ENCODE data around the gene ARRDC3.
"Not testable (repeated sequence)": the region's sequence is repeated elsewhere in the genome, so short reads cannot be mapped to it uniquely, and the experiment has no call there.

ARRDC3 gene

GRCh38 chr5:91357012-91357634, 26.0 kb downstream of the ARRDC3 start:
- DNase-seq (ENCODE audit: low spot score): no peak
- in situ Hi-C loops (cut with MboI; ENCODE audit: low sequenced_read_pairs, unreplicated experiment): no loop called here
- TF ChIP-seq, protein P1, sequence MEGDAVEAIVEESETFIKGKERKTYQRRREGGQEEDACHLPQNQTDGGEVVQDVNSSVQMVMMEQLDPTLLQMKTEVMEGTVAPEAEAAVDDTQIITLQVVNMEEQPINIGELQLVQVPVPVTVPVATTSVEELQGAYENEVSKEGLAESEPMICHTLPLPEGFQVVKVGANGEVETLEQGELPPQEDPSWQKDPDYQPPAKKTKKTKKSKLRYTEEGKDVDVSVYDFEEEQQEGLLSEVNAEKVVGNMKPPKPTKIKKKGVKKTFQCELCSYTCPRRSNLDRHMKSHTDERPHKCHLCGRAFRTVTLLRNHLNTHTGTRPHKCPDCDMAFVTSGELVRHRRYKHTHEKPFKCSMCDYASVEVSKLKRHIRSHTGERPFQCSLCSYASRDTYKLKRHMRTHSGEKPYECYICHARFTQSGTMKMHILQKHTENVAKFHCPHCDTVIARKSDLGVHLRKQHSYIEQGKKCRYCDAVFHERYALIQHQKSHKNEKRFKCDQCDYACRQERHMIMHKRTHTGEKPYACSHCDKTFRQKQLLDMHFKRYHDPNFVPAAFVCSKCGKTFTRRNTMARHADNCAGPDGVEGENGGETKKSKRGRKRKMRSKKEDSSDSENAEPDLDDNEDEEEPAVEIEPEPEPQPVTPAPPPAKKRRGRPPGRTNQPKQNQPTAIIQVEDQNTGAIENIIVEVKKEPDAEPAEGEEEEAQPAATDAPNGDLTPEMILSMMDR (IDR thresholded peaks at IDR 0.05; ENCODE audit: borderline replicate concordance, control extremely low read depth, extremely low read depth, insufficient read depth, missing control alignments): no peak

GRCh38 chr5:91354867-91355266, 28.2 kb downstream of the ARRDC3 start:
- in situ Hi-C loops (cut with MboI; ENCODE audit: low sequenced_read_pairs, unreplicated experiment): not testable (repeated sequence)

DNA sequence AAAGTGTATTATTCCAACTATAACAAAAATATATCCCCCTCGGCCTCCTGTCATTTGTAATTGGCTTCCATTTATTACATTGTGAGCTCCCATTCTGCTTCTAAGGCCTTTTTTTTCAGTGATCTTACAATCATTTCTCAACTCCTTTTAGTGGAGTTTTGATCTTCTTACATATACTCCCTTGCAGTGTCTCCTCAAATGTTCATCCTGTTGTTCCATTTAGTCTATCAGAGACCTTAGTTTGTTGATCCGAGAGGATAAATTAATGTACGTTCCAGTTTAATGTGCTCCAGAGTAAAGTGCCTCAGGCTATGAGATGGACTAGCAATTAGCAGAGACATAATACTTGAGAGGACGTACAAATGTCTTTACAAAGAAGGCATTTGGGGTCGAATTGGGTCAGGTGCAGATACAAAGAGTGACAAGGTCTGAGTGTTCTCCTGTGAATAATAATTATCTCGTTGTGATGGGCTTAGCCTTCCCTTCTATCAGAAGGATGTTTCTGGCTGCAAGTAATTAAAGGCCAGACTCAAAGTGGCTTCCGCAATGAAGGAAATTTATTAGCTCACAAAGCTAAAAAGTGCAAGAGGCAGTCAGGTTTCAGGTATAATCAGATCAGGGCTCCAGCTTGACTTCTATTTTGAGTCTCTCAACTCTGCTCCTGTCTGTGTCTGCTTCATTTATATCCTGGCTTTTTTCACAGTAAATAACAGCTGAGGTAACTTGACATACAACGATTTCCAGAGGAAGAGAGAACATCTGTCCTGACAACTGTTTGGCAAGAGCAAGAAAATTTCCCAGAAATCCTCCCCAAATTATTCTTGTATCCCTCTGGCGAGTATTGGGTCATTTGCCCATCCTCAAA, 30.1 kb downstream of the ARRDC3 start:
- TF ChIP-seq, protein P1 (IDR thresholded peaks at IDR 0.05; ENCODE audit: borderline replicate concordance, control extremely low read depth, extremely low read depth, insufficient read depth, missing control alignments): no peak
- no peak for DNase-seq (ENCODE audit: low spot score)
- in situ Hi-C loops (cut with MboI; ENCODE audit: low sequenced_read_pairs, unreplicated experiment): no loop called here

More at GRCh38 chr5:91354867-91355266, 28.2 kb downstream of the ARRDC3 start:
- not testable (repeated sequence) for DNase-seq (ENCODE audit: low spot score)

DNA sequence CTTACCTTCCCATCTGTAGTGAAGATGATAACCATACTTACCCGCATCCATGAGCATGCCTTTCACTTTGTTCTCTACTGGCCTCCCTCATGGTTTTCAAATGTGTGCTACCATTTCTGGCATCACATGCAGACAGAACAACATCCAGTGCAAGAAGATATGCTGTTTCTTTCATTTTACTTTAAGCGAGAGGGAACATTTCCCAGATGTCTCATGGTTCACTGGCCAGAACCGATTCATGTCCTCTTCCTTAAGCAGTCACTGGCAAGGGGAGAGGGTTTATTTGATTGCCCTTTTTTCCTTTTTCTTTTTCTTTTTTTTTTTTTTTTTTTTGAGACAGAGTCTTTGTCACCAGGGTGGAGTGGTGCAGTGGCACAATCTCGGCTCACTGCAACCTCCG, 37.7 kb downstream of the ARRDC3 start:
- in situ Hi-C loops (cut with MboI; ENCODE audit: low sequenced_read_pairs, unreplicated experiment): no loop called here
- DNase-seq (ENCODE audit: low spot score): no peak
- TF ChIP-seq, protein P1 (IDR thresholded peaks at IDR 0.05; ENCODE audit: borderline replicate concordance, control extremely low read depth, extremely low read depth, insufficient read depth, missing control alignments): no peak

GRCh38 chr5:91344661-91345200, 38.4 kb downstream of the ARRDC3 start:
- DNase-seq (ENCODE audit: low spot score); in situ Hi-C loops (cut with MboI; ENCODE audit: low sequenced_read_pairs, unreplicated experiment): not testable (repeated sequence)

DNA sequence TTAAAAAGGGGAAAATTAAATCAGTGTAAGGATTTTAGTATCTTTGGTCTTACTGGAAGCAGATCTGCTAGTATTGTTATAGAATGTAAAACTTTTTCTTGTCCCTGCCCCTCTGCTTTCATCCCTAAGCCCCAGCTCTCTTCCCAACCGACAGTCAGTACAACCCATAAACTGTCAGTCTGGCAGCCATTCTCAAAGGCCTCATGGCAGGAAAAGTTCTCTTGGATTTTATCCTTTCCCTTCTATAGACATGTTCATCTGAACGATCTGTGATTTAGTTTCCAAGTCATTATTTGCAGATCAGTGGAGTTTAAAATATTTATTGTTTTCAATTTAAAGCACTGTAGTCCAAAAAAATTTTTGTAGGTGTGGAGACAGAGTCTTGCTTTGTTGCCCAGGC, 39.2 kb downstream of the ARRDC3 start:
- TF ChIP-seq, protein P1 (IDR thresholded peaks at IDR 0.05; ENCODE audit: borderline replicate concordance, control extremely low read depth, extremely low read depth, insufficient read depth, missing control alignments): no peak
- no peak for DNase-seq (ENCODE audit: low spot score)
- in situ Hi-C loops (cut with MboI; ENCODE audit: low sequenced_read_pairs, unreplicated experiment): no loop called here

- DNase-seq (ENCODE audit: low spot score); in situ Hi-C loops (cut with MboI; ENCODE audit: low sequenced_read_pairs, unreplicated experiment): not testable (repeated sequence)
These were observed 40.2 kb downstream of the ARRDC3 start for GRCh38 chr5:91342931-91343330.

DNA sequence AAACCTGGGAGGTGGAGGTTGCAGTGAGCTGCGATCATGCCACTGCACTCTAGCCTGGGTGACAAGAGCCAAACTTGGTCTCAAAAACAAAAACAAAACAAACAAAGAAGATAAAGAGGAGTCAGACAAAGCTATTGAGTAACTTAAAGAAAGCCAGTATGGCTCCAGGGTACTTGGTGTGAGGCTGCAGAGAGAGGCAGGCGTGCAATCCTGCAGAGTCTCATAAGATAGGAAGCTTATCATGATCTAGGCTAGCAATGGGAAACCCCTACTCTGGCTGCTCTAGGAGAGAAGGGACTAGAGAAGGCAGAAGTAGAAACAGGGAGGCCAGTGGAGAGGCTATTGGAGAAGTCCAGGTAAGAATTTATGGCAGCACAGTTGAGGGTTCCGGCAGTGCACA, 42.0 kb downstream of the ARRDC3 start:
- in situ Hi-C loops (cut with MboI; ENCODE audit: low sequenced_read_pairs, unreplicated experiment): no loop called here
- DNase-seq (ENCODE audit: low spot score): no peak
- TF ChIP-seq, protein P1 (IDR thresholded peaks at IDR 0.05; ENCODE audit: borderline replicate concordance, control extremely low read depth, extremely low read depth, insufficient read depth, missing control alignments): no peak
